H1 (cell line): ENCODE results near the gene SYVN1.

ENCODE experiments used
- CHD2 ChIP-seq: IDR thresholded peaks from 2 replicates; pipeline ENCODE4 v1.6.1; 2012; ENCODE audit warnings: low read length, improper control_type of control experiment
- EGR1 ChIP-seq: IDR thresholded peaks from 2 replicates; pipeline ENCODE4 v1.6.1; 2011; ENCODE audit warnings: low read depth, low read length, borderline replicate concordance
- EZH2 ChIP-seq: fragments of 200-600 bp; sonication (generic); IDR thresholded peaks from 2 replicates; pipeline ENCODE4 v1.7.1; 2012; ENCODE audit warnings: low read depth, mild to moderate bottlenecking, moderate library complexity, low read length, inconsistent platforms; ENCODE audit not compliant: severe bottlenecking
- KDM5A ChIP-seq: fragments of 200-600 bp; IDR thresholded peaks from 2 replicates; pipeline ENCODE4 v1.7.1; 2012; ENCODE audit warnings: mild to moderate bottlenecking, low read length, inconsistent platforms, mixed read lengths
- MAX ChIP-seq: IDR thresholded peaks from 2 replicates; pipeline ENCODE4 v1.6.1; 2012; ENCODE audit warnings: inconsistent platforms
- POLR2A ChIP-seq, 2 experiments: IDR thresholded peaks; 1 replicate in 1 of 2; 2 replicates in 1 of 2; pipeline ENCODE4 v1.6.1; 2011; ENCODE audit warnings: low read depth in 2 of 2, low read length in 2 of 2, mild to moderate bottlenecking in 2 of 2; ENCODE audit errors: control extremely low read depth in 1 of 2
- RNF2 ChIP-seq: fragments of 200-900, 300-1000 bp; sonication (generic); IDR thresholded peaks from 2 replicates; pipeline ENCODE4 v1.7.1; 2016; ENCODE audit warnings: borderline replicate concordance, low read depth, mild to moderate bottlenecking, antibody characterized with exemption, low read length; ENCODE audit not compliant: poor library complexity, severe bottlenecking; ENCODE audit errors: missing control alignments
- SP2 ChIP-seq: IDR thresholded peaks from 2 replicates; pipeline ENCODE4 v1.6.1; 2012; ENCODE audit warnings: mild to moderate bottlenecking, low read length, inconsistent platforms
- SUZ12 ChIP-seq: fragments of 200-600 bp; sonication (generic); IDR thresholded peaks from 2 replicates; pipeline ENCODE4 v1.6.1; 2012; ENCODE audit warnings: mild to moderate bottlenecking, inconsistent platforms, low read length, moderate library complexity, mixed read lengths
- ZNF274 ChIP-seq: IDR thresholded peaks from 2 replicates; pipeline ENCODE4 v1.7.0; 2012; ENCODE audit warnings: low read length, borderline replicate concordance; ENCODE audit errors: extremely low read depth
- TF ChIP-seq, protein P1 (sequence below), 3 experiments: IDR thresholded peaks; 1 replicate in 2 of 3; 2 replicates in 1 of 3; pipeline versions ENCODE4 v1.5.1 to v1.6.1; 2011; ENCODE audit warnings: low read length in 3 of 3, mild to moderate bottlenecking in 3 of 3, inconsistent platforms in 2 of 3, low read depth in 1 of 3, moderate library complexity in 1 of 3; ENCODE audit not compliant: insufficient read depth in 1 of 3; ENCODE audit errors: control extremely low read depth in 1 of 3
- TF ChIP-seq, protein P2 (sequence below): IDR thresholded peaks from 2 replicates; pipeline ENCODE4 v1.6.1; 2011; ENCODE audit warnings: low read depth, mild to moderate bottlenecking, low read length; ENCODE audit not compliant: insufficient read depth
- TF ChIP-seq, protein P3 (sequence below): IDR thresholded peaks from 2 replicates; pipeline ENCODE4 v1.6.1; 2011; ENCODE audit warnings: low read length, improper control_type of control experiment

GRCh38 chr11:65127473-65128181 lies 6.7 kb downstream of the SYVN1 start:
- TF ChIP-seq POLR2A (IDR thresholded peaks at IDR 0.05; ENCODE audit: control extremely low read depth in 1 of 2, low read depth in 2 of 2, low read length in 2 of 2) (no peak), CHD2 (no peak), MAX (no peak), RNF2 (no peak), SUZ12 (no peak), EZH2 (no peak), ZNF274 (no peak), SP2 (no peak), EGR1 (no peak), KDM5A (no peak)
- TF ChIP-seq, protein P1, sequence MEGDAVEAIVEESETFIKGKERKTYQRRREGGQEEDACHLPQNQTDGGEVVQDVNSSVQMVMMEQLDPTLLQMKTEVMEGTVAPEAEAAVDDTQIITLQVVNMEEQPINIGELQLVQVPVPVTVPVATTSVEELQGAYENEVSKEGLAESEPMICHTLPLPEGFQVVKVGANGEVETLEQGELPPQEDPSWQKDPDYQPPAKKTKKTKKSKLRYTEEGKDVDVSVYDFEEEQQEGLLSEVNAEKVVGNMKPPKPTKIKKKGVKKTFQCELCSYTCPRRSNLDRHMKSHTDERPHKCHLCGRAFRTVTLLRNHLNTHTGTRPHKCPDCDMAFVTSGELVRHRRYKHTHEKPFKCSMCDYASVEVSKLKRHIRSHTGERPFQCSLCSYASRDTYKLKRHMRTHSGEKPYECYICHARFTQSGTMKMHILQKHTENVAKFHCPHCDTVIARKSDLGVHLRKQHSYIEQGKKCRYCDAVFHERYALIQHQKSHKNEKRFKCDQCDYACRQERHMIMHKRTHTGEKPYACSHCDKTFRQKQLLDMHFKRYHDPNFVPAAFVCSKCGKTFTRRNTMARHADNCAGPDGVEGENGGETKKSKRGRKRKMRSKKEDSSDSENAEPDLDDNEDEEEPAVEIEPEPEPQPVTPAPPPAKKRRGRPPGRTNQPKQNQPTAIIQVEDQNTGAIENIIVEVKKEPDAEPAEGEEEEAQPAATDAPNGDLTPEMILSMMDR (IDR thresholded peaks at IDR 0.05; ENCODE audit: control extremely low read depth in 1 of 3, insufficient read depth in 1 of 3, low read depth in 1 of 3, low read length in 3 of 3) = no peak
- TF ChIP-seq, protein P2, sequence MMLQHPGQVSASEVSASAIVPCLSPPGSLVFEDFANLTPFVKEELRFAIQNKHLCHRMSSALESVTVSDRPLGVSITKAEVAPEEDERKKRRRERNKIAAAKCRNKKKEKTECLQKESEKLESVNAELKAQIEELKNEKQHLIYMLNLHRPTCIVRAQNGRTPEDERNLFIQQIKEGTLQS = no peak
- TF ChIP-seq, protein P3, sequence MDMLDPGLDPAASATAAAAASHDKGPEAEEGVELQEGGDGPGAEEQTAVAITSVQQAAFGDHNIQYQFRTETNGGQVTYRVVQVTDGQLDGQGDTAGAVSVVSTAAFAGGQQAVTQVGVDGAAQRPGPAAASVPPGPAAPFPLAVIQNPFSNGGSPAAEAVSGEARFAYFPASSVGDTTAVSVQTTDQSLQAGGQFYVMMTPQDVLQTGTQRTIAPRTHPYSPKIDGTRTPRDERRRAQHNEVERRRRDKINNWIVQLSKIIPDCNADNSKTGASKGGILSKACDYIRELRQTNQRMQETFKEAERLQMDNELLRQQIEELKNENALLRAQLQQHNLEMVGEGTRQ = no peak
